Measurements from ENCODE around the gene SYNE1.

GRCh38 chr6:152571943-152572337 is 65.2 kb downstream of the SYNE1 start:
- no peak for TF ChIP-seq CTCF (IDR thresholded peaks at IDR 0.05)
- TF ChIP-seq POLR2A (IDR thresholded peaks at IDR 0.05): no peak
